Measurements from ENCODE around the gene HSPA5. TPM values are rescaled to one million over a fixed set of nuclear protein-coding genes. Genes with fewer than 3 reads are reported as not detected.
"Not testable (repeated sequence)": the region's sequence is repeated elsewhere in the genome, so short reads cannot be mapped to it uniquely, and the experiment has no call there.

The HSPA5 gene
- polyA plus RNA-seq (138 to 378 TPM (median 274 TPM) in 3 replicates), polyA minus RNA-seq (121 to 253 TPM (median 189 TPM) in 3 replicates)
- polyA plus RNA-seq (2011; ENCODE audit: low read depth): 591 TPM
- polyA plus RNA-seq (2011; cell fraction: cytosol; rRNA removed): 61.0 and 96.2 TPM in 2 replicates
- 423 and 629 TPM in 2 replicates for polyA plus RNA-seq (2011; cell fraction: nucleus; rRNA removed)
- polyA plus RNA-seq (2012; ENCODE audit: low replicate concordance): 480 and 505 TPM in 2 replicates
- 141 TPM for polyA minus RNA-seq (2011; cell fraction: cytosol; rRNA and poly(A)+ RNA removed)
- polyA minus RNA-seq (2011; cell fraction: nucleus; rRNA and poly(A)+ RNA removed): 357 and 483 TPM in 2 replicates

DNA sequence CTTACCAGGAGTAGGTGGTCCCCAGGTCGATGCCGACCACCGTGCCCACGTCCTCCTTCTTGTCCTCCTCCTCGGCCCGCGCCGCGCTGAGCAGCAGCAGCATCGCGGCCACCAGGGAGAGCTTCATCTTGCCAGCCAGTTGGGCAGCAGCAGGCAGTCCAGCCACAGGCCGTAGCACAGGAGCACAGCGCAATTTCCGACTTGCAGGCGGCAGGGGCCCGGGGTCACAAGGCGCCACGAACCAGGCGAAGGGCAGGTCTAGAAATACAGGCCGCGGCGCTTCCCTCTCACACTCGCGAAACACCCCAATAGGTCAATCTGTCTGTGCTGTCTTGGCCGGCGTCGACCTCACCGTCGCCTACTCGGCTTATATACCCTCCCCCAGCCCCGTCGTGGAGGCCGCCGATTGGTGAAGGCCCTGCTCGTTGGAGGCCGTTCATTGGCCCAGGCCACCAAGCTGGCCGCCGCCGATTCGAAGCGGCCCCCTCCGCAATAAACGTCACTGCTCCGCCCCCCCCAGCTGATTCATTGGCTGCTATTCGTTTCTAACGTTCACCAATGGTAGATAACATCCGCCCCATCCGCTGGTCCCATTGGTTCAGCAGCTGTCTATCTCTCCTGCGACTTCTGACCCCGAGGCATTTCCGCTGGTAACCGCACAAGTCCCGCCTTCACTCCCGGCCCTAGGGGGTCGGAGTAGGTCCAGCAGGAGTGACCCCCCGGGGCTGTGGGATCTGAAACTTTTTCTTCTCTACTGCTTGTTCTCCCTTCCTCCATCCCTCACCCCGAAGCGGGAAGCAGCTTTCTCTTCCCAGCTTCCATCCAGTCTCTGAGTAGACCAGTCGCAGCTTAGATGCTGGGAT is at the start of gene HSPA5:
Gene HSPA5, minus strand, starts transcription at position 344 of the 863 bp plus-strand sequence. Its CDS starts 217 bp downstream, at position 127.
- Histone ChIP-seq H3K9ac (ENCODE audit: control insufficient read depth, extremely low read depth, insufficient read depth, low read length) (peak within 1 kb of the TSS; percentile 99), H3K4me3 (ENCODE audit: control insufficient read depth in 2 of 3, extremely low read depth in 1 of 3, insufficient read depth in 2 of 3, low read depth in 1 of 3, low read length in 3 of 3) (peak within 1 kb of the TSS; percentile 99), H3K27me3 (ENCODE audit: control insufficient read depth, extremely low read depth, insufficient read depth, low read length) (no peaks in the 10 kb centered on the region), H3K36me3 (ENCODE audit: control insufficient read depth in 2 of 2, extremely low read depth in 1 of 2, insufficient read depth in 2 of 2, low read length in 2 of 2) (peaks cover 21 to 40% of the 10 kb centered on the region in 2 experiments), H3K4me2 (ENCODE audit: control insufficient read depth, extremely low read depth, insufficient read depth, low read depth, low read length) (peak within 1 kb of the TSS; percentile 100), H3K79me2 (ENCODE audit: control insufficient read depth, insufficient read depth, low read length) (peaks cover 55% of the 10 kb centered on the region), H2AFZ (ENCODE audit: control insufficient read depth, low read length) (peak within 1 kb of the TSS; percentile 89), H3K4me1 (ENCODE audit: control insufficient read depth, extremely low read depth, insufficient read depth, low read length) (peaks cover 39% of the 10 kb centered on the region), H3K27ac (ENCODE audit: control insufficient read depth, insufficient read depth, low read length) (peak within 1 kb of the TSS; percentile 99), H3K9me3 (ENCODE audit: control insufficient read depth, low read depth, low read length) (no peaks in the 10 kb centered on the region), H3K9me1 (ENCODE audit: control insufficient read depth, extremely low read depth, insufficient read depth, low read length) (no peaks in the 10 kb centered on the region), H4K20me1 (ENCODE audit: control insufficient read depth, extremely low read depth, insufficient read depth, low read length) (peaks cover 39% of the 10 kb centered on the region)
- DNase-seq (ENCODE audit: low read depth, low spot score): peak; percentile 98
- TF ChIP-seq, protein P1, sequence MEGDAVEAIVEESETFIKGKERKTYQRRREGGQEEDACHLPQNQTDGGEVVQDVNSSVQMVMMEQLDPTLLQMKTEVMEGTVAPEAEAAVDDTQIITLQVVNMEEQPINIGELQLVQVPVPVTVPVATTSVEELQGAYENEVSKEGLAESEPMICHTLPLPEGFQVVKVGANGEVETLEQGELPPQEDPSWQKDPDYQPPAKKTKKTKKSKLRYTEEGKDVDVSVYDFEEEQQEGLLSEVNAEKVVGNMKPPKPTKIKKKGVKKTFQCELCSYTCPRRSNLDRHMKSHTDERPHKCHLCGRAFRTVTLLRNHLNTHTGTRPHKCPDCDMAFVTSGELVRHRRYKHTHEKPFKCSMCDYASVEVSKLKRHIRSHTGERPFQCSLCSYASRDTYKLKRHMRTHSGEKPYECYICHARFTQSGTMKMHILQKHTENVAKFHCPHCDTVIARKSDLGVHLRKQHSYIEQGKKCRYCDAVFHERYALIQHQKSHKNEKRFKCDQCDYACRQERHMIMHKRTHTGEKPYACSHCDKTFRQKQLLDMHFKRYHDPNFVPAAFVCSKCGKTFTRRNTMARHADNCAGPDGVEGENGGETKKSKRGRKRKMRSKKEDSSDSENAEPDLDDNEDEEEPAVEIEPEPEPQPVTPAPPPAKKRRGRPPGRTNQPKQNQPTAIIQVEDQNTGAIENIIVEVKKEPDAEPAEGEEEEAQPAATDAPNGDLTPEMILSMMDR (optimal IDR thresholded peaks at IDR 0.05 in 1 of 3, IDR thresholded peaks at IDR 0.05 in 1 of 3, conservative IDR thresholded peaks at IDR 0.05 in 1 of 3; ENCODE audit: extremely low read depth in 1 of 3, insufficient read depth in 2 of 3, low read length in 3 of 3): peak in 2 of 3 experiments; percentile 10 to 13
- TF ChIP-seq EZH2 (IDR thresholded peaks at IDR 0.05; ENCODE audit: low read length): no peak
- dilution Hi-C loops (cut with MboI; ENCODE audit: extremely low pct_ligation_motif_present, low sequenced_read_pairs): no loop called here
- peak; percentile 79 for FAIRE-seq

DNA sequence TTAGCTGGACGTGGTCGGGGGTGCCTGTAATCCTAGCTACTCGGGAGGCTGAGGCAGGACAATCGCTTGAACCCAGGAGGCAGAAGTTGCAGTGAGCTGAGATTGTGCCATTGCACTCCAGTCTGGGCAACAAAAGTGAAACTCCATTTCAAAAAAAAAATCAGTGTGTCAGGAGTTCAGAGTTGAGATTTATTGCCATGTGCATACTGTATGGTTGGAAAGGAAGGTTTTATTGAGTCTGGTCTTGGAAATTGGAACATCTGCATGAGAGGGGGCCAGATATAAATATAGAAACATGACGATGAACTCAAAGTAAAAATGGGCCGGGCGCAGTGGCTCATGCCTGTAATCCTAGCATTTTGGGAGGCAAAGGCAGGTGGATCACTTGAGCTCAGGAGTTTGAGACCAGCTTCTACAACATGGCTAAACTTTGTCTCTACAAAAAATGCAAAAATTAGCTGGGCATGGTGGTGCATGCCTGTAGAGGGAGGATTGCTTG is 45.8 kb upstream of the HSPA5 start:
- H3K9me3 ChIP-seq (ENCODE audit: control insufficient read depth, low read depth, low read length); H3K4me1 ChIP-seq (ENCODE audit: control insufficient read depth, extremely low read depth, insufficient read depth, low read length); H3K9me1 ChIP-seq (ENCODE audit: control insufficient read depth, extremely low read depth, insufficient read depth, low read length); H4K20me1 ChIP-seq (ENCODE audit: control insufficient read depth, extremely low read depth, insufficient read depth, low read length); H3K4me3 ChIP-seq (ENCODE audit: control insufficient read depth in 2 of 3, extremely low read depth in 1 of 3, insufficient read depth in 2 of 3, low read depth in 1 of 3, low read length in 3 of 3); H3K4me2 ChIP-seq (ENCODE audit: control insufficient read depth, extremely low read depth, insufficient read depth, low read depth, low read length); FAIRE-seq; H2AFZ ChIP-seq (ENCODE audit: control insufficient read depth, low read length); H3K27me3 ChIP-seq (ENCODE audit: control insufficient read depth, extremely low read depth, insufficient read depth, low read length); dilution Hi-C loops (cut with MboI; ENCODE audit: extremely low pct_ligation_motif_present, low sequenced_read_pairs); H3K36me3 ChIP-seq (ENCODE audit: control insufficient read depth in 2 of 2, extremely low read depth in 1 of 2, insufficient read depth in 2 of 2, low read length in 2 of 2); DNase-seq (ENCODE audit: low read depth, low spot score); H3K9ac ChIP-seq (ENCODE audit: control insufficient read depth, extremely low read depth, insufficient read depth, low read length); H3K27ac ChIP-seq (ENCODE audit: control insufficient read depth, insufficient read depth, low read length): not testable (repeated sequence)
- peaks cover 86% of the 10 kb centered on the region for H3K79me2 ChIP-seq (ENCODE audit: control insufficient read depth, insufficient read depth, low read length)
